Fibroblast of skin of scalp (primary cell): ENCODE results near the gene NRP2.
A peak's percentile ranks its signal among the peaks of the same experiment; 100 is the strongest.

Experiments used
- DNase-seq: peaks from one replicate; pipeline ENCODE4 v3.0.0-alpha.2; 2013

NRP2 gene

DNA sequence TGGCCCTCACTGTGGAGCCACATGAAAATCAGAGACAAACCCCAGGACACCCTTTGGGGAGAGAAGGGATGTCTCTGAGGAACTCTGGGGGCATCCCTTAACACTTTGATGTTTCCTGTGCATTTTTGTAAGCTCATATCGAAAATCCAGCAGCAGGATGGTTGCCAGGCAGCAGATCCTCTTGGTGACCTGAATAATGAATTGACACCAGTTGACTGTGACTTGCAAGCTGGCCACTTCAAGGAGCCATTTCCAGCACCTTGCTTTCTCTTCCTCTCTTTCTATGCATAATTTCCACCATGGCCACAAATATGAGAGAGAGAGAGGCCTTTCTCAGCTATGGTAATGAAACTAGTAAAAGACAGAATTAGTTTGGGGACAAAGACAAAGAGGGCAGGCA lies 91.7 kb downstream of the NRP2 start:
- no peak for DNase-seq

DNA sequence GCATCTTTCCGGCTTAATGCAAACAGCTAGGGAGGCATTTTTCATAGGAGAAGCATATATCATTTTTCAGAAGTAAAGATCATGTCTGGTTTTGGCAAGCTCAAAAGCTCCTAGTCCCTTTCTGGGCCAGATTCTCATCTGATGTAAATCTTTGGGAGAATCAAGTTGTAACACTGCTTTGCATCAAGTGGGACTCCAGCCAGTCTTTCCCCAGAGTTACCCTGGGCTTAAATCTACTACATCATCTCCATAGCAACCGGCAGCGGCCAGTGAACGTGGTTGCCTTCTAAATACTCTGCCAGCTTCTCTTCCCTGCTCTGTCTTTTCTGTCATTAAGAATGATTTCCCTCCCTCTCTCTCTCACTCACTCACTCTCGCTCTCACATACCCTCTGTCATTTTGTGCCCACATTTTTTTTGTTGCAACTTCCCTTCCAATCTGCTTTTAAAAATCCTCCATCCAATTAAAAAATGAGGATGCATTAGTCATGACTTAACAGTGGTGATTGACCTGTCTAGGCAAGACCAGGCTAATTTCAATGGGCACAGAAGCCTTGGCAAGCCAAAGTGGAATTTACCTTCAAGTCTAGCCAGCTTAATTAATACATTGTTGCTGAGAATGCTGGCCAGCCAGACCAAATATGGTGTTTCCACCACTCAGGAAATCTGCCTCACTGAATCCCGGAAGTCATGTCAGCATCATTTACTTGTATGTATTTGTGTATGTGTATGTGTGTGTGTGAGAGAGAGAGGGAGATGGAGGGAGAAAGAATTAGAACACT lies 93.0 kb downstream of the NRP2 start:
- DNase-seq: peak; percentile 40

DNA sequence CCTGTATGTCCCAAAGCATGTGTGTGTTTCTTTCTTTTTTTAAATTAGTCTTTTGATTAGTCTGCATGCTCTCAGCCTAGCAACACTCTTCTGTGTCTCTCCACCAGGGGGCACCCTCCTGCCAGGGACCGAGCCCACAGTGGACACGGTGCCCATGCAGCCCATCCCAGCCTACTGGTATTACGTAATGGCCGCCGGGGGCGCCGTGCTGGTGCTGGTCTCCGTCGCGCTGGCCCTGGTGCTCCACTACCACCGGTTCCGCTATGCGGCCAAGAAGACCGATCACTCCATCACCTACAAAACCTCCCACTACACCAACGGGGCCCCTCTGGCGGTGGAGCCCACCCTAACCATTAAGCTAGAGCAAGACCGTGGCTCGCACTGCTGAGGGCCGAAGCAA lies 93.8 kb downstream of the NRP2 start:
- peak; percentile 33 for DNase-seq

DNA sequence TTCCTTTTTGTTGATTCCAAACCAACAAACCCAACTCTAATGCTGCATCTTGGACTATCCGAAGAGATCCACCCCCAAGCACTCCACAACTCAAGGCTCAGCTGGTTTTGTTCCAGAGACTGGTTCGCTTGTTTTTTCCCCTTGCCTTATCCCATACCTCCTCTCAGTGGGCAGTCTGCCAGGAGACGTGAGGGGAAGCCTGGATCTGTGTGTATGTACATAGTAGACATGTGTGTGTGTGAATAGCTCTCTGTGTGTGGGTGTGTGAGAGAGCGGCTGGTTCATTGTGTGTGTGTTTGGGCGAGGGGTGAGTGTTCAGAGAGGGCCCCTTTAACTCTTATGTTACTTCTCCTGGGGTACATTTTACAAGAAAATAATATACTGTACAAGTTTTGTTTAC lies 94.4 kb downstream of the NRP2 start:
- DNase-seq: no peak

DNA sequence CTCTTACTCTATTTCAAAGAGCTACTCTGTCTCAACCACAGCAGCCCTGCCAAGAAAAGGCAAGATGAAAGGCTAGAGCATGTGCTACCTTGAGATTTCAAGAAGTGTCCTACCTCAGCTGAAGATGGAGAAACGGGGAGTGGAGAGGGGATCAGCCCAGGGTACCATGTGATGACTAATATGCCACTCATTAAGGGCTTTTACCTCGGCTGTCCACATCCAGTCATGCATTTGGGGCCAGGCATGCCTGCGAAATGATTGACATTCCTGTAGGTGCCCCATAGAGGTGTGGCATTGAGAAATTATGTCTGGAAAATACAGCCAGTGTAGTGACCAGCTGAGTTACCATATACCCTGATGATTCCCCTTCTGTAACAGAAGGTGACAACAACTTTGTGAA lies 96.1 kb downstream of the NRP2 start:
- DNase-seq: no peak

DNA sequence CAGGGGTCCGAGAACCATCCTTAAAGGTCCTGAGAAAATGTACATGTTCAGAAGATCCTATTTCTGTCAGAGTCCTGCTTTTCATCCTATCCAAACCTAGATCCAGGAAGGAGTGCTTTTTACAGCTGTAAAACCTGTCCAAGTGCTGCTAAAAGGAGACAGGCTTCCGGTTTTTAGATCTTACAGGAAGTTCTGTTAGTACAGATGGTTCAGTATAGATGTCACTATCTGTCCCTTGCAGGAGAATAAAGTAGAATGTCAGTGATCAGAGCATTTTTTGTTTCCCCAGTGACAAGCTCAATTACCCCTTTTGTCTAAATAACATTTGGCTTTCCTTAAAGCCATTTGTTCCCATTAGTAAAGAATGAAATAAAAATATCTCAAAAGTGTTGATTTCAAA lies 98.3 kb downstream of the NRP2 start:
- DNase-seq: no peak

DNA sequence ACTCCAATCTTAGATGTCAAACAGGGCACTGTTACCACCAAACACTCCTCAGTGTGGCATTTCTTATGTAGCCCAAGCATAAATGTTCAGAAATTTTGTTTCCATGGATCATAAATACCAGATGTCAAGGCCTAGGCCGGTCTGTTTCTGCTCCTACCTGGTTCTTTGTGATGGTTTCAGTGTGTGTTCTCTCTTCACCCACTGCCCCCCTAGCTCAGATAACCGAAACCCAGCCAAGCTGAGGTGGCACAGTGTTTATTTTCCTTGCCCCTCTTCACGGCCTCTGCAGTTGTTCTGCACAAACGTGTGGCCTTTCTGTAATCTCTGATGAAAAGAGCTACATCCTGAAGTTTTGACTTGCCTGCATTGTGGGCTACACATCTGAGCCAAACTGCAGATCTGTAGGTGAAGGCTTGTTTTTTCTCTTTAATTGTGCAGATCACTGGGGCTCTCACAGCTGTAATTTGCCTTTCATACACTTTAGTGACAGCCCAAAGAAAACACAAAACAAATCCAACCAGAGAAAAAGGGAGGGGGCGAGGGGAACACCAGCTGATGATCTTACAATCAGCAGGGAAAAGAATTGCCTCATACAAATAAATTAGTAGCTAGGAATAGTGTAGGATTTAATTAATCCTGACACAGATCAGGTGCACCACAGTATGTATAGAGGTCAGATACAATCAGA lies 99.1 kb downstream of the NRP2 start:
- DNase-seq: no peak

DNA sequence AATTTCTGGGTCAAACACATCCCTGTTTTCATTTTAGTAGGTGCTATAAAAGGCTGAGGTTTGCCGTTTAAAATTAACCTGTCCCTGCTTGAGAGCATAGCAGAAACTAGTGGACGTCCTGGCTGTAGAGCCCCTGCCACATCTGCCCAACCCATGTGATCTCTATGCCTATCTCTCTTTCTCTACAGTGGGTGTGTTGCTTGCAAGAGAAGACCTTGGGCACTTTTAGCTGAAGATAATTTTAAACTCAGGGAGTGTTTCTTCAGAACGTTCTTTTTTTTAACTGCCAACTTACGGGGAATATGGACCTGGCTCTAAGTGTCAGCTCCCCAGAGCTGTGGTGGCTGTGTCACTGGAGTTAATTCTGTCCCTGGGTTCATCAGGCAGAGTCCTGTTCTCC lies 100.6 kb downstream of the NRP2 start:
- DNase-seq: no peak

DNA sequence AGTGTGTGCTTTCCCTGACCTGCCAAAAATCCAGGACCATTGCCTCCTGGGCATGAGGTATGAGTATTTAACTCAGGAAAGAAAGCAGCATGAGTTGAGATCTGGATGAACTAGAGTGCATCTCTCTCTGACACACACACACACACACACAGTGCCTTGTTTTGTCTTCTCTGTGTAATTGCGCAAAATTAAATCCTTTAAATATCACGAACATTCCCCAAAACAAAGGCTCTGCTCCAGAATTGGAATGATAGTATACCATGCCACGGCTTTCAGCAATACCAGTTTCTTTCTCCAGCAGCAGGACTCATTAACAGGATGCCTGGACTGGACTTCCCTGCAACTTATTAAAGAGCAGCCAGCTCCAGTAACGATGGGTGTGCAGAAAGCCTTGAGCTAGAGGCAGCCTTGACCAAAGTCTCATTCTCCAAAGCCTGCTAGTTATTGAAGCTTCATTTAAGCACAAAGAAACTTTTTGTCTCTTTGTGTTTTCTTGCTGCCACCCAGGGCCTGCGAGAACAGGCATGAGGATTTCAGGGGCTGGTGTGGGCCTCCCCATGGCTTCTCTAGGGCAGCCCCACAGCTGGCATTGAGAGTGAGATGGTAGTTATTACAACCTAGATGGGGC lies 101.7 kb downstream of the NRP2 start:
- no peak for DNase-seq

DNA sequence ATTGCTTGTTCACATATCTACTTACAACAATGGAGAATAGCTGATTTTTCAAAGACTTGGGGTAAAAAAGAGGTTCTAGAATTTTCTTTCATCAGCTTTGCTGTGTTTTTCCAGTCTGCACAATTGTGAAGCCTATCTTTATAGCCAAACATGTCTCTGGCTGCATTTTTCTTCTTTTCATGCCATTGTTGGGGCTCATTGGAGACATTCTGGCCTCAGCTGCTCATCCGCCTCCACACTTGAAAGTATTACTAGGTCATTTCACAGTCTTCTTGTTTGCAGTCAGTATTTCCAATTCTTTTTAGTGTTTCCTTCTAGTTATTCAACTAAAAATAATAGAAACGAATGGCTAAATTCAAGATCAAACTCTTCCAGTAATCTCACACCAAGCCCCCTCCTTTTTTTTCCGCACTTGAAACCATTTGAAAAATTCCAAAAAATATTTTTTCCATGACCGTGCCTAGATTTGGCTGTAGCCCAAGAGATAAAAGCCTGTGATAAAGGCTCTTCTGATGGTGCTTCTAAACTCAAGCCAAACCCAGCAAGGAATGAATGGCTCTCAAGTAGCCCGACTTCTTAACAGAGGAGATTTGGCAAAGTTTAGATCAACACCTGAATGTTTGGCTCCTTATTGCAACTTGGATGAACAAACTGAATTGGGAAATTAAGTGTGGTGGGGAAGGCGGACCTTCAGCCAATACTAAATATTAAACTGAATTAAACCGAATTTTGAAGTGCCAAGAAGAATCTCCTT lies 103.4 kb downstream of the NRP2 start:
- DNase-seq: no peak

DNA sequence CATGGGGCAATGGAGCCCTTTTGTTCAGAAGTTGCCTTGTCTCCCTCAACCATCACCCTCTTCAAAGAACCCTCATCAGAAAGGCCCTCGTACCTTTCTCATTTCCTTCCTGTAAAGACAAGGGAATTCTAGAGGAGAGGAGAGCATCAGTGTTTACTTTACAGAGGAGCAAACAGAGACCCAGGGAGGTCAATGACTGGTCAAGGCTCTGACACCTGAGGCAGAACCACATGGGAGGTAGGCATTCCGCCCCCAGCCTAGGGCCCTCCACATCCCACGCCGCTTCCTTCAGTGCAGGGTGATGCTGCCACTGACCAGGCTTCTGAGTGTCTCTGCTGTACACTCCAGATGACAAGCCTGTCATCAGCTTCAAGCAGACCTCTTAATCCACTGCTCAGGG lies 104.7 kb downstream of the NRP2 start:
- DNase-seq: no peak

DNA sequence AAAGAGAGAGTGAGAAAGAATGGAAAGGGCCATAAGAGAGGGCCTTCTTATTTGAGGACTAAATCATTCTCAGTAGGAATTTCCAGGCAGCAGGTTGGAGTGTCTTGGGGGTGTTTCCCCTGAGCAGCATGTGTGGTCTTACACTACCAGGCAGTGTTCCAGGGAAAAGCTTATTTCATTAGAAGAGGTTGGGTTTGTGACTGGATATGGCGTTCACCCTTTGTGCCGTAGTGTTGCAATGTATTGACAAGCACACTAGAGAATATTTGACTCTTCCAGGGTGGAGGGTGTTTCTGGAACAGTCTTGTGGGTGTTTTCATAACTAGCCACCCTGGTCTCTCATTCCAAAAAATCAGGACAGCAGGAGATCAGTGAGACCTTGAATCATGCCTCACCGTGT lies 105.5 kb downstream of the NRP2 start:
- peak; percentile 34 for DNase-seq

DNA sequence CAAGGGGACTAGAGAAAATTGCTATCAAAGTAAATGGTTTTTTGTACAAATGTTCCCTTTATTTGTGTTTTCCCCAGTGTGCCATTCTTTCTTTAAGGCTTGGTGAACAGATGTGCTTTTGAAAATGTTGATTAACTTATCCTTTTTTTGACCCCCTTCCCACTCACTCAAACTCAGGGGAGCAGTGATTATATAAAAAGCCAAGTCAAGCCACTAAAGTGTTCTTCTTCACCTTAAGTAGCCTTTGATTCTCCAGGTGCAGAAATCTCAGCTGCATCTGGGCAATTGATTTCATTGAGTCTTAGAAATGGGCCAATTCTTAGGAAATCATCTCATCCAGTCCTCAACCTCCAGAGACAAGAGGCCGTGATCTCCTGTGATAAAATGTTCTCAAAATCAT lies 107.6 kb downstream of the NRP2 start:
- DNase-seq: no peak

DNA sequence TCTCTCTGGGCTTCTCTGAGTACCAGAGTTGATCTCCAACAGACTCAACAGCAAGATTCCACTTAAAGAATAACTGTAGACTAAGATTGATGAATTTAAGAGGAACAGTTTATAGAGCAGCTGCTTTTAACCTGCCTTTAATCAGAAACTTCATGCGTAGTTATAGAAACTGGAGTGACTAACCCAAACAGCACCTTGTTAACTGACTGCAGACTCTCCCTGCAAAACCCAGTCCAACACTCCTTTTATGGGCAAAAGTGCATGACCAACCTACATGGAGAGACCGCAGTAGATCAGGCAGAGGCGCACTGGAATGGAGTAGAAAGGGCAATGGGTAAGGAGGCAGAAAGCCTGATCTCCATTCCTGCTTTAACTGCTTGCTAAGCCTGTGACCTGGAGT lies 110.6 kb downstream of the NRP2 start:
- DNase-seq: no peak

DNA sequence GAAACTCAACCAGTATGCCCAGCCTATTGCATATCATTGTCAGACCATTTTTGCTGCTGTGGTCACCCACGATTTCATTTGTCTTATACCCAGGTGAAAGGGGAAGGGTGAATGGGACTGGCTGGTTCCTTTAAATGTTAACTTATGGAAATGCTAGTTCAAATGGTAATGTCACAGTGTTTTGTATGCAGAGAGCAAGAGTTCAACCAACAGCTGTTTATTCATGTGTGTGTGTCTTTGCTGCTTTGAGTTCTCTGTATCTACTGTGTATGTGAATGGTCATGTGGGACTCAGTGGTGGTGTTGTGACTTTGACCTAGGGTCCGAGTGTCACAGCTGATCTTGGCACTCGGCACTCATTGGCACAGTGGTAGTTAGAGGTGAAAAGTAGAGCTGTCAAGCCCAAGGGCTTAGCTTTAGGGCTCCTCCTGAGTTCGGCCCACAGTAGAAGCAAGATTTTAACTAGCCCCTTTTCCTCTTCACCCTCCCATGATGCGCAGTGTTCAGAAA lies 114.6 kb downstream of the NRP2 start:
- DNase-seq: no peak

DNA sequence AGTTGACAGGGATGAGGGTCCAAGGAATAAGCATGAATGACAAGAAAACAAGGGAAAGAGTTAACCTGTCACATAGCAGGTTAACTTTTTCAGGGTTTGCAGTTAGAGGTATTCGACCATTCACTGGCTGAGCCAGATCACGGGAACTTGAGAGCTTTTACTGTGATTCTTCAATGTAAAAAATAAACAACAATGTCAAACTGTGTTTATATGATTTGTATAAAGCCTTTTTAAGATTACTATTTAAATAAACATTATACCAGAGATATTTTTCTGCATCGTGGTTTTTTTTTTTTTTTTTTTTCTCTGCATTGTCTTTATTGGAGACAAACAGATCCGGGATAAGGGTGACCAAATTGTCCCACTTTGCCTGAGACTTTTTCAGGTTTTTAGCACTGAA lies 115.6 kb downstream of the NRP2 start:
- DNase-seq: no peak

DNA sequence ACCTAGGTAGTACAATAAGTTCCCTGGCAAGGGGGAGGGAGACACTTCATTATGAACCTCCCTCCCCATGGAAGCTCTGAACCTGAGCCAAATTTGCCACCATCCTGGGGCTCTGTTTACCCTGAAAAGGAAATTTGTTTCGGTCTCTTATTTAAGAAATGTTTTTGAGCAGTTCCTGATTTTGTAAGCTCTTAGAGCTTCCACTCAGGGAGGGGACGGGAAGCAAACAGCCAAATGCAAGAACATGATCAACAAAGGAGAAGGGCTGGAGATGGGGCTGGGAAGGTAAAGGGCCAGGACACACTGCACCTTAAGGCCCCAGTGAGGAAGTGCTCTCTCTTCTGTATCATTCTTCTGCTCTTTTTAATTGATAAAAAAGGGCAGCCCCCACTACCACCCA lies 117.9 kb downstream of the NRP2 start:
- no peak for DNase-seq

DNA sequence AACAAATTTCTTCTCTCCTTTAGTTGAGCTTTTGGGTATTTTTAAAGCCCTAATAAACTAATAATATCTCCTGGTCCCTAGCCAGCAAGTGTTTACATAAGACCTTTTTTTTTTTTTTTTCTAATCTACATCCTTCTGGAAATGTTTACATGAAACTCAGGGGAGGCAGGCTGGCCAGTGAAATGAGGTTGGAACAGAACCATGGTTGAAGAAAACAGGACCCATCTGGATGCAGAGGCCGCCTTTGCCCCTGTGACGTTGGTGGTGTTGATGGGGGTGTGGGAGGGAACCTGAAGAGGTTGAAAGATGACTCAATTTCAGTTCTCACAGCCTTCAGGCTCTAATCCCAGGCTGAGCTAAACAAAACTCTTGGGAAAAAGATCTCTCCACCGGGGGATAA lies 118.5 kb downstream of the NRP2 start:
- DNase-seq: no peak

DNA sequence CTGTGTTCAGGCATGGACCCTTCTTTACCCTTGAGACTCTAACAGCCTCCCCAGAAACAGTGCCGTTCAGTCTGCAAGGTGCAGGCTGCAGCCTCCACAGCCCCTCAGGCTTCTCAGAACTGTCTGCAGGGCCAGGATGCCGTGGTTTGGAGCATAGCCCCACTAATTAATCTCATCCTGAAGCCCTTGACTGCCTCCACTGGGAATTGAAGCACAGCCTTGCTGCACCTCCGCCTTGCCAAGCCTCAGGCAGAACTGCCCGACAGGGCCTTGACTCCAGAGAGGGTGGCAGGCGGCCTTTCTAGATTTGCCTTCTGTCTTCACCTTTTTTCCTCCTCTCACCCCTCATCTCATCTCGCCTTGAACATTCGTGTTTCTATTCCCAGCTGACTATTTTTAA lies 119.8 kb downstream of the NRP2 start:
- DNase-seq: no peak

DNA sequence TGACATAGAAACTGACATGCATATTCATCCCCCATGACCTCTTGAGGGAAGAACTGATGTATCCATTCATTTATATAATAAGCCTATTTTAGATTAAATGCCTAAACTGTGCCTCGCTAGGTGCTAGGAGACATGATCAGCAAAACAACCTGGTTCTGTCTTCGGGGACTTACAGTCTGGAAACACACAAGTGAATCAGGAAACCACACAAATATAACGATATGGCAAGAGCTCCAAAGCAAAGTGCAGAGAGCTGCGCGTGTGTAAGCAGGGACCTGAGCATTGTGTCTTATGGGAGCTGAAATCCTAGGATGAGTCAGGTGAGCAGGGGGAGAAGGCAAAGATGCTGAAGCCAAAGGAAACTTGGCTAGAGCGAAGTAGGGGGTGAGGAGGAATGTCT lies 120.6 kb downstream of the NRP2 start:
- DNase-seq: no peak

DNA sequence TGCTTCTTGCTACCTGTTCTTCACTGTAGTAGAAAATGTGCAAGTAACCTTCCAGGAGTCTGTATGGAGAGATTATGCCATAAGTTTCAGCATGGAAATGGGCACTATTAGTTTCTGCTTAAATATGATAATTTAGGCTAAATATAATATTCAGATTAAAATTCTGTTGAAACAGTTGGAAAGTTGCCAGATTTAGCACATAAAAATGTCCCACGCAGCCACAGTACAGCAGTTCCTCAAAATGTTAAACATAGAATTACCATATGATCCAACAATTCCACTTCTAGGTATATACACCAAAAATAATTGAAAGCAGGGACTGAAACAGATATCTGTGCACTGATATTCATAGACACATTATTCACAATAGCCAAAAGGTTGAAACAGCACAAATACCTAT lies 121.2 kb downstream of the NRP2 start:
- no peak for DNase-seq

DNA sequence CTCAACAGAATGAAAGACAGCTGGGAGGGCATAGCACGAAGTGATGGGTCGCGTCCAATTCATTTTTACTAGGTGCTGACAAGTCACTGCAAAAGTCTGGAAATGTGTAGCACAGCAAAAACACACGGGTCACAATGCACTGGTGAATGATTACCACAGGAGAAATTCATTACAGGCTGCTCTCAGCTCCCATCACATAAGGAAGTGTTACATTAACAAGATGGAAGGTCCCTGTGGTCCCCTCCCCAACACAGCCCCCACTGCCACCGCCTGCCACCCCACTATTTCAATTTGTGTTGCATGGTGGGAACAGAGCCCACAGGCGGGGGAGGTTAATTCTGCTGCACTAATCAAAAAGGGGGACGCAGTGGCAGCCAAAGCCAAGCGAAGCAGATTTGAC lies 122.8 kb downstream of the NRP2 start:
- no peak for DNase-seq
